Aorta (tissue), 5 donors: ENCODE results near the gene FHIT. TPM values are rescaled to one million over a fixed set of nuclear protein-coding genes. Genes with fewer than 3 reads are reported as not detected.

Experiments
- ATAC-seq: fragments of 200-7000 bp; cut with Tn5 transposase; one replicate; pipeline ENCODE4 v1.9.1; 2022; ENCODE audit warnings: moderate library complexity; ENCODE audit not compliant: low FRiP score
- DNase-seq, 2 donors: peaks; one replicate each; pipeline ENCODE4 v3.0.0-alpha.2; 2020
- H3K27ac ChIP-seq, 2 donors: one replicate each; pipeline ENCODE4 v1.5.1; 2013; ENCODE audit warnings: low read length in 2 of 2, mild to moderate bottlenecking in 2 of 2, moderate library complexity in 2 of 2, control low read depth in 1 of 2, inconsistent platforms in 1 of 2, low read depth in 1 of 2
- H3K27me3 ChIP-seq, 2 donors: one replicate each; pipeline ENCODE4 v1.6.1; 2013; ENCODE audit warnings: control low read depth in 1 of 2, low read length in 1 of 2, mild to moderate bottlenecking in 1 of 2, moderate library complexity in 1 of 2; ENCODE audit not compliant: insufficient read depth in 2 of 2, control insufficient read depth in 1 of 2
- H3K36me3 ChIP-seq, 2 donors: one replicate each; pipeline ENCODE4 v1.6.1; 2013; ENCODE audit warnings: control low read depth in 1 of 2, low read length in 1 of 2, mild to moderate bottlenecking in 1 of 2; ENCODE audit not compliant: insufficient read depth in 2 of 2, control insufficient read depth in 1 of 2
- H3K4me1 ChIP-seq, 2 donors: one replicate each; pipeline ENCODE4 v1.6.1; 2013; ENCODE audit warnings: low read length in 2 of 2, control low read depth in 1 of 2, mild to moderate bottlenecking in 1 of 2, moderate library complexity in 1 of 2; ENCODE audit not compliant: insufficient read depth in 2 of 2, control insufficient read depth in 1 of 2
- H3K4me3 ChIP-seq, 2 donors: one replicate each; pipeline ENCODE4 v1.5.1; 2013; ENCODE audit warnings: low read length in 2 of 2, control low read depth in 1 of 2, mild to moderate bottlenecking in 1 of 2
- H3K9me3 ChIP-seq: one replicate; pipeline ENCODE4 v1.6.1; 2013; ENCODE audit warnings: mild to moderate bottlenecking, low read length; ENCODE audit not compliant: control insufficient read depth
- WGBS, 2 donors: extraction: QIAGEN DNeasy Blood & Tissue Kit; methylation state at CpG; one replicate each; pipeline ENCODE4 v1.1.7; 2013; 5-methylcytosine and 5-hydroxymethylcytosine counted together
- intact Hi-C, 2 donors: fragments of 100-400 bp; cut with DNase I; formaldehyde crosslinking; loops; one replicate each; pipeline versions ENCODE4 v1.14.2 to v1.15.0; 2022
- polyA plus RNA-seq, 2 donors: library from polyadenylated mRNA; stranded (reverse); fragments of 200-250 nt; gene quantifications; one replicate each; pipeline ENCODE4 v1.2.3, GENCODE V29; 2013
- total RNA-seq, 2 donors: library from RNA; stranded (reverse); fragmentation: NEBNext Ultra II Directional; extraction: Animal tissue kit (Norgen Biotek cat#: 25700); gene quantifications; one replicate each; pipeline ENCODE4 v1.2.1, GENCODE V29; 2021
- donor health status: healthy with polysubstance abuse.
- donor health status: Bipolar disorder and iron deficiency.
- donor health status: DM: no; HTN: no; CAD: no.
- donor health status: DM: no; HTN: no; CAD: no.
- donor health status: DM: yes; HTN: yes; CAD: no.

The FHIT gene
- total and polyA plus RNA-seq, 4 donors = 1.1 to 9.2 (median 3.0) TPM

- ATAC-seq (no peak), DNase-seq (no peak)
- Histone ChIP-seq H3K27ac (no peak overlapping the region), H3K9me3 (no peaks in the 10 kb centered on the region), H3K4me3 (no peak overlapping the region), H3K36me3 (no peaks in the 10 kb centered on the region), H3K4me1 (no peaks in the 10 kb centered on the region), H3K27me3 (no peaks in the 10 kb centered on the region)
- intact Hi-C loops = no loop called here
- 89 to 90% methylated on average over 2 of the region's 2 CpGs for WGBS, 2 donors
Observed at GRCh38 chr3:60383345-60383744, 867.9 kb downstream of the FHIT start.

GRCh38 chr3:60366486-60366885 is 884.8 kb downstream of the FHIT start:
- H3K9me3 ChIP-seq = peaks cover 1% of the 10 kb centered on the region
- peaks cover 0 to 3% of the 10 kb centered on the region in 2 donors for H3K4me1 ChIP-seq
- intact Hi-C loops = no loop called here
- no peak for ATAC-seq
- no peak overlapping the region for H3K4me3 ChIP-seq
- DNase-seq = no peak
- 81 to 92% methylated on average over 2 of the region's 2 CpGs for WGBS, 2 donors
- no peak overlapping the region for H3K27ac ChIP-seq
- no peaks in the 10 kb centered on the region for H3K36me3 ChIP-seq
- H3K27me3 ChIP-seq = no peaks in the 10 kb centered on the region

- intact Hi-C loops = no loop called here
- H3K27ac ChIP-seq = no peak overlapping the region
- WGBS, 2 donors = 6 to 12% methylated on average over 2 of the region's 2 CpGs
Observed at GRCh38 chr3:60365360-60365759, 885.9 kb downstream of the FHIT start.

GRCh38 chr3:60364475-60364874 is 886.8 kb downstream of the FHIT start:
- H3K9me3 ChIP-seq = peaks cover 1% of the 10 kb centered on the region
- ATAC-seq (no peak), DNase-seq (no peak)
- no peak overlapping the region for H3K4me3 ChIP-seq
- H3K27ac ChIP-seq = no peak overlapping the region
- intact Hi-C loops = no loop called here
- H3K4me1 ChIP-seq = peaks cover 0 to 3% of the 10 kb centered on the region in 2 donors
- H3K36me3 ChIP-seq = no peaks in the 10 kb centered on the region
- H3K27me3 ChIP-seq = no peaks in the 10 kb centered on the region

More at GRCh38 chr3:60365360-60365759, 885.9 kb downstream of the FHIT start:
- no peaks in the 10 kb centered on the region for H3K36me3 ChIP-seq
- no peak overlapping the region for H3K4me3 ChIP-seq
- ATAC-seq (no peak), DNase-seq (no peak)
- H3K4me1 ChIP-seq = peaks cover 0 to 3% of the 10 kb centered on the region in 2 donors
- peaks cover 1% of the 10 kb centered on the region for H3K9me3 ChIP-seq
- H3K27me3 ChIP-seq = no peaks in the 10 kb centered on the region

- WGBS, 2 donors = 93% methylated on average over 2 of the region's 2 CpGs
- no peaks in the 10 kb centered on the region for H3K36me3 ChIP-seq
- H3K4me3 ChIP-seq = no peak overlapping the region
- H3K27me3 ChIP-seq = no peaks in the 10 kb centered on the region
- DNase-seq (no peak), ATAC-seq (no peak)
- H3K27ac ChIP-seq = no peak overlapping the region
- H3K9me3 ChIP-seq = peaks cover under 1% of the 10 kb centered on the region
- H3K4me1 ChIP-seq = peaks cover 0 to 3% of the 10 kb centered on the region in 2 donors
- intact Hi-C loops = no loop called here
Observed at GRCh38 chr3:60363817-60364216, 887.4 kb downstream of the FHIT start.

- Histone ChIP-seq H3K4me1 (no peaks in the 10 kb centered on the region), H3K9me3 (no peaks in the 10 kb centered on the region), H3K27me3 (no peaks in the 10 kb centered on the region), H3K27ac (no peak overlapping the region), H3K36me3 (no peaks in the 10 kb centered on the region), H3K4me3 (no peak overlapping the region)
- ATAC-seq (no peak), DNase-seq (no peak)
- intact Hi-C loops = no loop called here
- WGBS, 2 donors = 36 to 67% methylated on average over 2 of the region's 2 CpGs
Observed at GRCh38 chr3:60355825-60356224, 895.4 kb downstream of the FHIT start.

- H3K27me3 ChIP-seq = no peaks in the 10 kb centered on the region
- H3K27ac ChIP-seq = no peak overlapping the region
- intact Hi-C loops = no loop called here
- ATAC-seq (no peak), DNase-seq (no peak)
- no peaks in the 10 kb centered on the region for H3K36me3 ChIP-seq
- 85 to 99% methylated on average over 1 of the region's 1 CpG for WGBS, 2 donors
- no peaks in the 10 kb centered on the region for H3K4me1 ChIP-seq
- no peaks in the 10 kb centered on the region for H3K9me3 ChIP-seq
- no peak overlapping the region for H3K4me3 ChIP-seq
Observed at GRCh38 chr3:60351481-60351880, 899.8 kb downstream of the FHIT start.

- no peaks in the 10 kb centered on the region for H3K4me1 ChIP-seq
- ATAC-seq (no peak), DNase-seq (no peak)
- intact Hi-C loops = no loop called here
- 11 to 12% methylated on average over 3 of the region's 3 CpGs for WGBS, 2 donors
- no peak overlapping the region for H3K4me3 ChIP-seq
- no peak overlapping the region for H3K27ac ChIP-seq
- H3K27me3 ChIP-seq = no peaks in the 10 kb centered on the region
- H3K9me3 ChIP-seq = no peaks in the 10 kb centered on the region
- H3K36me3 ChIP-seq = no peaks in the 10 kb centered on the region
Observed at GRCh38 chr3:60344340-60344739, 906.9 kb downstream of the FHIT start.

GRCh38 chr3:60343831-60344230 is 907.4 kb downstream of the FHIT start:
- Histone ChIP-seq H3K4me1 (no peaks in the 10 kb centered on the region), H3K36me3 (no peaks in the 10 kb centered on the region), H3K27me3 (no peaks in the 10 kb centered on the region), H3K4me3 (no peak overlapping the region), H3K9me3 (no peaks in the 10 kb centered on the region), H3K27ac (no peak overlapping the region)
- ATAC-seq (no peak), DNase-seq (no peak)
- 50 to 58% methylated on average over 2 of the region's 2 CpGs for WGBS, 2 donors
- intact Hi-C loops = no loop called here
